H9 (cell line): ENCODE data around the gene CTAG1B. TPM values are rescaled to one million over a fixed set of nuclear protein-coding genes. Genes with fewer than 3 reads are reported as not detected.
"Not testable (repeated sequence)": the region's sequence is repeated elsewhere in the genome, so short reads cannot be mapped to it uniquely, and the experiment has no call there.

Experiments used
- DNase-seq: peaks from one replicate; pipeline ENCODE4 v3.0.0-alpha.2; 2017
- H2AFZ ChIP-seq: one replicate; pipeline ENCODE4 v1.6.1; 2013; ENCODE audit warnings: mild to moderate bottlenecking, low read length, control low read depth, moderate library complexity
- H2AK5ac ChIP-seq: 2 replicates; pipeline ENCODE4 v1.6.1; 2013; ENCODE audit warnings: low read length, control low read depth, mixed read lengths; ENCODE audit not compliant: insufficient read length
- H2BK120ac ChIP-seq: one replicate; pipeline ENCODE4 v1.6.1; 2013; ENCODE audit warnings: low read depth, mild to moderate bottlenecking, low read length, control low read depth, inconsistent platforms; ENCODE audit not compliant: poor library complexity, severe bottlenecking
- H2BK12ac ChIP-seq: 2 replicates; pipeline ENCODE4 v1.6.1; 2013; ENCODE audit warnings: low read length, control low read depth, mixed read lengths, low read depth; ENCODE audit not compliant: insufficient read length
- H2BK15ac ChIP-seq: 2 replicates; pipeline ENCODE4 v1.6.1; 2013; ENCODE audit warnings: low read depth, low read length, control low read depth
- H2BK20ac ChIP-seq: one replicate; pipeline ENCODE4 v1.6.1; 2013; ENCODE audit warnings: low read depth, mild to moderate bottlenecking, low read length, control low read depth, inconsistent platforms; ENCODE audit not compliant: poor library complexity, severe bottlenecking
- H2BK5ac ChIP-seq: 2 replicates; pipeline ENCODE4 v1.6.1; 2013; ENCODE audit warnings: low read length, control low read depth, mixed read lengths; ENCODE audit not compliant: insufficient read length
- H3K14ac ChIP-seq: 2 replicates; pipeline ENCODE4 v1.6.1; 2013; ENCODE audit warnings: low read length, control low read depth; ENCODE audit not compliant: insufficient read depth
- H3K18ac ChIP-seq: 2 replicates; pipeline ENCODE4 v1.6.1; 2013; ENCODE audit warnings: low read depth, mild to moderate bottlenecking, mixed read lengths, low read length, control low read depth; ENCODE audit not compliant: insufficient read length
- H3K23ac ChIP-seq: 2 replicates; pipeline ENCODE4 v1.6.1; 2013; ENCODE audit warnings: low read length, control low read depth, mixed read lengths, low read depth; ENCODE audit not compliant: insufficient read length
- H3K23me2 ChIP-seq: 2 replicates; pipeline ENCODE4 v1.6.1; 2013; ENCODE audit warnings: low read depth, mild to moderate bottlenecking, mixed read lengths, low read length, control low read depth; ENCODE audit not compliant: insufficient read length, poor library complexity, severe bottlenecking
- H3K27ac ChIP-seq: 2 replicates; pipeline ENCODE4 v1.5.1; 2013; ENCODE audit warnings: low read length, control low read depth, mixed read lengths, low read depth; ENCODE audit not compliant: insufficient read length
- H3K27me3 ChIP-seq: 2 replicates; pipeline ENCODE4 v1.6.1; 2013; ENCODE audit warnings: low read length, control low read depth, inconsistent platforms; ENCODE audit not compliant: insufficient read depth
- H3K4ac ChIP-seq: 2 replicates; pipeline ENCODE4 v1.6.1; 2013; ENCODE audit warnings: low read depth, mild to moderate bottlenecking, control low read depth, inconsistent platforms, low read length, moderate library complexity
- H3K4me1 ChIP-seq: 2 replicates; pipeline ENCODE4 v1.6.1; 2013; ENCODE audit warnings: low read length, control low read depth, inconsistent platforms; ENCODE audit not compliant: insufficient read depth
- H3K4me2 ChIP-seq: 2 replicates; pipeline ENCODE4 v1.6.1; 2013; ENCODE audit warnings: low read length, control low read depth, mixed read lengths; ENCODE audit not compliant: insufficient read length, insufficient read depth
- H3K56ac ChIP-seq: 2 replicates; pipeline ENCODE4 v1.6.1; 2013; ENCODE audit warnings: low read depth, mild to moderate bottlenecking, mixed read lengths, low read length, control low read depth; ENCODE audit not compliant: insufficient read length
- H3K79me1 ChIP-seq: 2 replicates; pipeline ENCODE4 v1.6.1; 2013; ENCODE audit warnings: low read depth, mild to moderate bottlenecking, moderate library complexity, low read length, control low read depth, inconsistent platforms; ENCODE audit not compliant: insufficient read depth, poor library complexity, severe bottlenecking
- H3K79me2 ChIP-seq: 2 replicates; pipeline ENCODE4 v1.6.1; 2013; ENCODE audit warnings: low read length, control low read depth, inconsistent platforms; ENCODE audit not compliant: insufficient read depth
- H3K9ac ChIP-seq: 2 replicates; pipeline ENCODE4 v1.6.1; 2013; ENCODE audit warnings: low read length, control low read depth, mixed read lengths; ENCODE audit not compliant: insufficient read length; ENCODE audit errors: extremely low read depth
- H3K9me3 ChIP-seq: one replicate; pipeline ENCODE4 v1.6.1; 2013; ENCODE audit warnings: low read depth, low read length, inconsistent platforms; ENCODE audit not compliant: control insufficient read depth
- H3T11ph ChIP-seq: one replicate; pipeline ENCODE4 v1.6.1; 2013; ENCODE audit warnings: mild to moderate bottlenecking, low read length, control low read depth, inconsistent platforms
- H4K20me1 ChIP-seq: one replicate; pipeline ENCODE4 v1.6.1; 2013; ENCODE audit not compliant: control insufficient read depth, insufficient read length, insufficient read depth
- H4K5ac ChIP-seq: 2 replicates; pipeline ENCODE4 v1.6.1; 2013; ENCODE audit warnings: low read depth, mild to moderate bottlenecking, mixed read lengths, low read length, control low read depth; ENCODE audit not compliant: insufficient read length
- H4K8ac ChIP-seq: replicated peaks from 2 replicates; pipeline ENCODE4 v1.6.1; 2013; ENCODE audit warnings: low read length, control low read depth, mixed read lengths, low read depth; ENCODE audit not compliant: insufficient read length
- H4K91ac ChIP-seq: 2 replicates; pipeline ENCODE4 v1.6.1; 2013; ENCODE audit warnings: low read depth, mild to moderate bottlenecking, moderate library complexity, mixed read lengths, low read length, control low read depth; ENCODE audit not compliant: insufficient read length
- H3K27ac Mint-ChIP-seq, 3 experiments: 2 replicates in 2 of 3; 3 replicates in 1 of 3; pipeline ENCODE4 v1.8.0; 2020 to 2021; ENCODE audit warnings: mixed read lengths in 3 of 3, mild to moderate bottlenecking in 1 of 3, moderate library complexity in 1 of 3
- H3K27me3 Mint-ChIP-seq: 2 replicates; pipeline ENCODE4 v1.8.0; 2021; ENCODE audit warnings: low read depth, mild to moderate bottlenecking, moderate library complexity, mixed read lengths
- H3K36me3 Mint-ChIP-seq, 3 experiments: 2 replicates in 2 of 3; 3 replicates in 1 of 3; pipeline ENCODE4 v1.8.0; 2020 to 2021; ENCODE audit warnings: low read depth in 3 of 3, mixed read lengths in 3 of 3; ENCODE audit not compliant: insufficient read depth in 1 of 3
- H3K4me1 Mint-ChIP-seq, 2 experiments: 2 replicates each; pipeline ENCODE4 v1.8.0; 2020; ENCODE audit warnings: mixed read lengths in 2 of 2
- H3K4me3 Mint-ChIP-seq, 2 experiments: 2 replicates in 1 of 2; 3 replicates in 1 of 2; pipeline ENCODE4 v1.8.0; 2020 to 2021; ENCODE audit warnings: mild to moderate bottlenecking in 2 of 2, mixed read lengths in 2 of 2, moderate library complexity in 1 of 2
- H3K9me3 Mint-ChIP-seq, 2 experiments: 2 replicates in 1 of 2; 3 replicates in 1 of 2; pipeline ENCODE4 v1.8.0; 2020; ENCODE audit warnings: mild to moderate bottlenecking in 2 of 2, mixed read lengths in 2 of 2, moderate library complexity in 1 of 2
- WGBS: extraction: QIAGEN DNeasy Blood & Tissue Kit; methylation state at CpG from one replicate; pipeline ENCODE4 v1.1.7; 2013; ENCODE audit warnings: missing lambda C conversion rate, low lambda C conversion rate, mixed read lengths; ENCODE audit not compliant: insufficient read length; ENCODE audit errors: extremely low coverage; 5-methylcytosine and 5-hydroxymethylcytosine counted together
- total RNA-seq: library from RNA; stranded (reverse); gene quantifications from 2 replicates; pipeline ENCODE4 v1.2.1, GENCODE V29; 2021

Gene CTAG1B
- total RNA-seq, 1 experiment from 2014 or later, result not detected

- not testable (repeated sequence) for H3K23me2 ChIP-seq, H3T11ph ChIP-seq, H2BK15ac ChIP-seq, H2AFZ ChIP-seq, H3K9ac ChIP-seq, H3K9me3 ChIP-seq, H4K91ac ChIP-seq, H3K27ac Mint-ChIP-seq, H4K20me1 ChIP-seq, H2BK5ac ChIP-seq, H3K27ac ChIP-seq, H3K4me1 ChIP-seq, H3K27me3 Mint-ChIP-seq, H4K8ac ChIP-seq, H4K5ac ChIP-seq, H3K9me3 Mint-ChIP-seq, DNase-seq, H2BK12ac ChIP-seq, H2BK20ac ChIP-seq, H3K14ac ChIP-seq, H3K79me1 ChIP-seq, H3K4me2 ChIP-seq, H2AK5ac ChIP-seq, H2BK120ac ChIP-seq, H3K4me1 Mint-ChIP-seq, H3K79me2 ChIP-seq, H3K36me3 Mint-ChIP-seq, H3K18ac ChIP-seq, H3K4me3 Mint-ChIP-seq, H3K27me3 ChIP-seq, H3K56ac ChIP-seq, H3K23ac ChIP-seq, H3K4ac ChIP-seq
- WGBS, result no CpG with 5 or more reads among the region's 5 CpGs
These were observed 9.9 kb upstream of the CTAG1B start for GRCh38 chrX:154628960-154629359.
